ENCODE data around the gene RNF26. TPM values are rescaled to one million over a fixed set of nuclear protein-coding genes. Genes with fewer than 3 reads are reported as not detected.

Gene RNF26
- total and polyA plus RNA-seq, 10 of the 15 experiments (the other 5 are each of a cell fraction or from before 2014, with no cell fraction given) = 2.8 to 54.5 (median 17.7) TPM

GRCh38 chr11:119307219-119307618 lies 27.1 kb upstream of the RNF26 start:
- Histone ChIP-seq H3K9me3 (replicated peaks; ENCODE audit: control insufficient read depth, insufficient read depth, low read length) (no peaks in the 10 kb centered on the region), H3K4me2 (ENCODE audit: control insufficient read depth, insufficient read depth) (no peak overlapping the region), H3K27ac (ENCODE audit: control insufficient read depth, insufficient read depth) (no peak overlapping the region), H3K27me3 (replicated peaks in 1 of 2; ENCODE audit: control insufficient read depth in 2 of 2, insufficient read depth in 2 of 2, low read length in 1 of 2) (no peaks in the 10 kb centered on the region), H3K4me3 (no peak overlapping the region), H4K20me1 (ENCODE audit: control insufficient read depth, insufficient read depth) (no peaks in the 10 kb centered on the region), H3K79me2 (ENCODE audit: control insufficient read depth, insufficient read depth, low read length) (no peaks in the 10 kb centered on the region), H3K9ac (ENCODE audit: control insufficient read depth, insufficient read depth, low read length) (no peak overlapping the region), H3K36me3 (ENCODE audit: control insufficient read depth in 2 of 2, insufficient read depth in 2 of 2, low read length in 1 of 2) (peaks cover 13 to 14% of the 10 kb centered on the region in 2 experiments; a peak in 3 of 4 replicates), H3K4me1 (ENCODE audit: control insufficient read depth, insufficient read depth, low read length) (no peaks in the 10 kb centered on the region), H2AFZ (ENCODE audit: control insufficient read depth, low read depth, low read length) (no peak overlapping the region)
- WGBS (ENCODE audit: insufficient coverage, insufficient replicate concordance, low lambda C conversion rate, missing lambda C conversion rate) = 0% methylated on average over 1 of the region's 1 CpG
- in situ Hi-C loops (cut with MboI) (no loop called here), intact Hi-C loops (cut with micrococcal nuclease; ENCODE audit: unreplicated experiment) (no loop called here)
- SMC1A ChIA-PET (ENCODE audit: uncharacterized antibody, unreplicated experiment) = interaction anchor here (0.6 to 2.7 kb wide), 3 partner anchors 7 to 17 kb away, joined by 3 to 8 read pairs (median 7); no protein-coding TSS in a partner anchor
- POLR2A ChIA-PET = interaction anchor here (0.6 kb wide), 1 partner anchor 838 kb away, joined by 3 read pairs; no protein-coding TSS in a partner anchor
- RAD21 ChIA-PET (ENCODE audit: unreplicated experiment) = interaction anchor here (1.0 to 1.6 kb wide), 3 partner anchors 14 to 101 kb away, joined by 3 to 4 read pairs (median 3); partner anchors contain the start of gene CBL
- DNase-seq (ENCODE audit: low read depth, low spot score) (no peak), ATAC-seq (no peak; the same call in 2 of the 3 replicates), FAIRE-seq (no peak)
- CTCF ChIA-PET = interaction anchor here (1.0 to 5.1 kb wide), 12 partner anchors 9 to 223 kb away, joined by 3 to 45 read pairs (median 4); partner anchors contain the start of gene HMBS
- no TSS peak for BruUV-seq (replicated peaks)
- peak in 1 of 3 experiments; percentile 28; a peak in 1 of 6 replicates for TF ChIP-seq CTCF (IDR thresholded peaks at IDR 0.05 in 2 of 3, conservative IDR thresholded peaks at IDR 0.05 in 1 of 3; ENCODE audit: control insufficient read depth in 2 of 3, extremely low read depth in 1 of 3, insufficient read depth in 1 of 3, low read depth in 3 of 3, low read length in 3 of 3)
- TF ChIP-seq NBN (IDR thresholded peaks at IDR 0.05) = no peak

GRCh38 chr11:119307974-119308373 lies 26.4 kb upstream of the RNF26 start:
- Histone ChIP-seq H3K9ac (ENCODE audit: control insufficient read depth, insufficient read depth, low read length) (no peak overlapping the region), H3K79me2 (ENCODE audit: control insufficient read depth, insufficient read depth, low read length) (no peaks in the 10 kb centered on the region), H2AFZ (ENCODE audit: control insufficient read depth, low read depth, low read length) (no peak overlapping the region), H3K4me3 (no peak overlapping the region), H3K4me1 (ENCODE audit: control insufficient read depth, insufficient read depth, low read length) (no peaks in the 10 kb centered on the region), H3K4me2 (ENCODE audit: control insufficient read depth, insufficient read depth) (no peak overlapping the region), H3K27ac (ENCODE audit: control insufficient read depth, insufficient read depth) (no peak overlapping the region), H3K36me3 (ENCODE audit: control insufficient read depth in 2 of 2, insufficient read depth in 2 of 2, low read length in 1 of 2) (peaks cover 11 to 14% of the 10 kb centered on the region in 2 experiments; a peak in 3 of 4 replicates), H3K27me3 (replicated peaks in 1 of 2; ENCODE audit: control insufficient read depth in 2 of 2, insufficient read depth in 2 of 2, low read length in 1 of 2) (no peaks in the 10 kb centered on the region), H4K20me1 (ENCODE audit: control insufficient read depth, insufficient read depth) (no peaks in the 10 kb centered on the region), H3K9me3 (replicated peaks; ENCODE audit: control insufficient read depth, insufficient read depth, low read length) (no peaks in the 10 kb centered on the region)
- SMC1A ChIA-PET (ENCODE audit: uncharacterized antibody, unreplicated experiment) = interaction anchor here (0.6 to 2.7 kb wide), 6 partner anchors 14 to 160 kb away, joined by 3 to 8 read pairs (median 4); no protein-coding TSS in a partner anchor
- in situ Hi-C loops (cut with MboI) (no loop called here), intact Hi-C loops (cut with micrococcal nuclease; ENCODE audit: unreplicated experiment) (no loop called here)
- CTCF ChIA-PET = interaction anchor here (0.8 to 5.1 kb wide), 13 partner anchors 8 to 240 kb away, joined by 3 to 45 read pairs (median 3); partner anchors contain the start of genes HMBS and VPS11
- BruUV-seq (replicated peaks) = no TSS peak
- 97% methylated on average over 5 of the region's 5 CpGs for WGBS (ENCODE audit: insufficient coverage, insufficient replicate concordance, low lambda C conversion rate, missing lambda C conversion rate)
- POLR2A ChIA-PET = interaction anchor here (0.6 kb wide), 1 partner anchor 839 kb away, joined by 3 read pairs; no protein-coding TSS in a partner anchor
- no peak for FAIRE-seq
- ATAC-seq = no peak
- DNase-seq (ENCODE audit: low read depth, low spot score) = no peak
- RAD21 ChIA-PET (ENCODE audit: unreplicated experiment) = interaction anchor here (0.9 to 1.6 kb wide), 4 partner anchors 11 to 102 kb away, joined by 3 to 4 read pairs (median 3); partner anchors contain the start of gene CBL
- no peak for TF ChIP-seq EZH2 (IDR thresholded peaks at IDR 0.05; ENCODE audit: borderline replicate concordance, control insufficient read depth, low read depth, low read length)
- no peak for TF ChIP-seq TAF1 (IDR thresholded peaks at IDR 0.05; ENCODE audit: borderline replicate concordance, low read depth, low read length)
- TF ChIP-seq POLR2AphosphoS2 (IDR thresholded peaks at IDR 0.05; ENCODE audit: low read depth, low read length) = no peak
- no peak for TF ChIP-seq ZNF622 (IDR thresholded peaks at IDR 0.05)
- TF ChIP-seq ATF7 (IDR thresholded peaks at IDR 0.05; ENCODE audit: low read depth) = no peak
- no peak for TF ChIP-seq SREBF1 (IDR thresholded peaks at IDR 0.05; ENCODE audit: low read length)
- TF ChIP-seq CEBPZ (IDR thresholded peaks at IDR 0.05; ENCODE audit: low read depth, low read length) = no peak
- TF ChIP-seq YBX1 (IDR thresholded peaks at IDR 0.05) = no peak
